ENCODE results near the gene CRACR2B.

CRACR2B gene

GRCh38 chr11:827897-828192 is at the start of gene CRACR2B:
Gene CRACR2B (plus strand): TSS chr11:827919. CDS start chr11:828608, 689 bp downstream.
- DNase-seq (ENCODE audit: low read depth, low spot score) = no peak

- DNase-seq (ENCODE audit: low read depth, low spot score) = no peak
Observed at GRCh38 chr11:778976-779954, 48.5 kb upstream of the CRACR2B start.

- DNase-seq (ENCODE audit: low read depth, low spot score) = no peak
Observed at GRCh38 chr11:779955-780532, 47.7 kb upstream of the CRACR2B start.

GRCh38 chr11:782264-783174 is 45.2 kb upstream of the CRACR2B start:
- DNase-seq (ENCODE audit: low read depth, low spot score) = no peak

GRCh38 chr11:783581-784015 is 44.1 kb upstream of the CRACR2B start:
- no peak for DNase-seq (ENCODE audit: low read depth, low spot score)

- no peak for DNase-seq (ENCODE audit: low read depth, low spot score)
Observed at GRCh38 chr11:786235-787083, 41.3 kb upstream of the CRACR2B start.

GRCh38 chr11:787084-787675 is 40.5 kb upstream of the CRACR2B start:
- no peak for DNase-seq (ENCODE audit: low read depth, low spot score)

GRCh38 chr11:788009-788640 is 39.6 kb upstream of the CRACR2B start:
- no peak for DNase-seq (ENCODE audit: low read depth, low spot score)

GRCh38 chr11:788953-789940 is 38.5 kb upstream of the CRACR2B start:
- no peak for DNase-seq (ENCODE audit: low read depth, low spot score)

- DNase-seq (ENCODE audit: low read depth, low spot score) = no peak
Observed at GRCh38 chr11:789943-790342, 37.8 kb upstream of the CRACR2B start, which contains the start of gene CEND1. Gene CEND1 (minus strand): TSS chr11:790090. CDS start chr11:788576, 1,514 bp downstream.

GRCh38 chr11:790721-791564 is 36.8 kb upstream of the CRACR2B start:
- no peak for DNase-seq (ENCODE audit: low read depth, low spot score)

GRCh38 chr11:791658-792534 is 35.8 kb upstream of the CRACR2B start:
- DNase-seq (ENCODE audit: low read depth, low spot score) = no peak

- DNase-seq (ENCODE audit: low read depth, low spot score) = no peak
Observed at GRCh38 chr11:792535-792821, 35.2 kb upstream of the CRACR2B start.

- DNase-seq (ENCODE audit: low read depth, low spot score) = no peak
Observed at GRCh38 chr11:792873-793272, 34.8 kb upstream of the CRACR2B start.

GRCh38 chr11:793556-793955 is 34.2 kb upstream of the CRACR2B start:
- DNase-seq (ENCODE audit: low read depth, low spot score) = no peak

- no peak for DNase-seq (ENCODE audit: low read depth, low spot score)
Observed at GRCh38 chr11:794013-794765, 33.5 kb upstream of the CRACR2B start.

Data from brain pericyte (primary cell).